Type B pancreatic cell (in vitro differentiated cells): Measurements from ENCODE around the gene COX7B2. TPM values are rescaled to one million over a fixed set of nuclear protein-coding genes. Genes with fewer than 3 reads are reported as not detected.

Source experiments
- DNase-seq: peaks from one replicate; pipeline ENCODE4 v3.0.0; 2021; ENCODE audit warnings: mixed read lengths; ENCODE audit not compliant: unreplicated experiment; ENCODE audit errors: extremely low spot score
- H3K27ac Mint-ChIP-seq: 2 replicates; pipeline ENCODE4 v1.8.0; 2021; ENCODE audit warnings: mild to moderate bottlenecking, mixed read lengths
- H3K27me3 Mint-ChIP-seq: 2 replicates; pipeline ENCODE4 v1.8.0; 2021; ENCODE audit warnings: mixed read lengths
- H3K36me3 Mint-ChIP-seq: 2 replicates; pipeline ENCODE4 v1.8.0; 2021; ENCODE audit warnings: mixed read lengths
- H3K4me1 Mint-ChIP-seq: one replicate; pipeline ENCODE4 v1.8.0; 2021; ENCODE audit warnings: mixed read lengths; ENCODE audit not compliant: unreplicated experiment
- H3K4me3 Mint-ChIP-seq: 2 replicates; pipeline ENCODE4 v1.8.0; 2021; ENCODE audit warnings: mild to moderate bottlenecking, mixed read lengths
- H3K9me3 Mint-ChIP-seq: 2 replicates; pipeline ENCODE4 v1.8.0; 2021; ENCODE audit warnings: mixed read lengths
- total RNA-seq: library from RNA; stranded (reverse); gene quantifications from 2 replicates; pipeline ENCODE4 v1.2.1, GENCODE V29; 2021; ENCODE audit warnings: low replicate concordance
- TF ChIP-seq, protein P1 (sequence below): fragments of 200-600 bp; sonication (generic); conservative IDR thresholded peaks from 2 replicates; pipeline ENCODE4 v1.5.0; 2021; ENCODE audit warnings: antibody characterized with exemption, mild to moderate bottlenecking

COX7B2 gene
- total RNA-seq, 1 donor from 2014 or later, result not detected

DNA sequence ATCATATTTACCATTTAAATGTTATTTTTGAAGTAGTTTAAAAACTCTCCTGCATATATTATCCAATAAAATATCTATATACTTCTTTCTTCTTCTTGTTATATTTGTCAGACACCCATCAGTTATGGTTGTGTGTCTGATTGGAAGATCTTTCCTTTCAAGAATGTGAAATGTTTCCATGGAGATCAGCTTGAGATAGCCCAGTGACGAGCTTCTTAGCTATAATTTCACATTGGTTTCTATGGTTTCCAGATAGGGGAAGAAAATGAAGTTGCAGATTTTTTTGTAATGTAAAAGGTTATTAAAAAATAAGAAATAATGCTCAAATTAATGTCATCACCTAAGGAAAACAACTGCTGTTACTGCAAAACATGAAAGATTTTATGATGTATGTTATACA, 189.0 kb downstream of the COX7B2 start:
- Mint-ChIP-seq H3K36me3 (no peaks in the 10 kb centered on the region), H3K9me3 (peaks cover 4% of the 10 kb centered on the region), H3K4me3 (no peak overlapping the region), H3K27ac (no peak overlapping the region), H3K27me3 (no peaks in the 10 kb centered on the region), H3K4me1 (no peaks in the 10 kb centered on the region)
- no peak for DNase-seq
- TF ChIP-seq, protein P1, sequence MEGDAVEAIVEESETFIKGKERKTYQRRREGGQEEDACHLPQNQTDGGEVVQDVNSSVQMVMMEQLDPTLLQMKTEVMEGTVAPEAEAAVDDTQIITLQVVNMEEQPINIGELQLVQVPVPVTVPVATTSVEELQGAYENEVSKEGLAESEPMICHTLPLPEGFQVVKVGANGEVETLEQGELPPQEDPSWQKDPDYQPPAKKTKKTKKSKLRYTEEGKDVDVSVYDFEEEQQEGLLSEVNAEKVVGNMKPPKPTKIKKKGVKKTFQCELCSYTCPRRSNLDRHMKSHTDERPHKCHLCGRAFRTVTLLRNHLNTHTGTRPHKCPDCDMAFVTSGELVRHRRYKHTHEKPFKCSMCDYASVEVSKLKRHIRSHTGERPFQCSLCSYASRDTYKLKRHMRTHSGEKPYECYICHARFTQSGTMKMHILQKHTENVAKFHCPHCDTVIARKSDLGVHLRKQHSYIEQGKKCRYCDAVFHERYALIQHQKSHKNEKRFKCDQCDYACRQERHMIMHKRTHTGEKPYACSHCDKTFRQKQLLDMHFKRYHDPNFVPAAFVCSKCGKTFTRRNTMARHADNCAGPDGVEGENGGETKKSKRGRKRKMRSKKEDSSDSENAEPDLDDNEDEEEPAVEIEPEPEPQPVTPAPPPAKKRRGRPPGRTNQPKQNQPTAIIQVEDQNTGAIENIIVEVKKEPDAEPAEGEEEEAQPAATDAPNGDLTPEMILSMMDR, result no peak

DNA sequence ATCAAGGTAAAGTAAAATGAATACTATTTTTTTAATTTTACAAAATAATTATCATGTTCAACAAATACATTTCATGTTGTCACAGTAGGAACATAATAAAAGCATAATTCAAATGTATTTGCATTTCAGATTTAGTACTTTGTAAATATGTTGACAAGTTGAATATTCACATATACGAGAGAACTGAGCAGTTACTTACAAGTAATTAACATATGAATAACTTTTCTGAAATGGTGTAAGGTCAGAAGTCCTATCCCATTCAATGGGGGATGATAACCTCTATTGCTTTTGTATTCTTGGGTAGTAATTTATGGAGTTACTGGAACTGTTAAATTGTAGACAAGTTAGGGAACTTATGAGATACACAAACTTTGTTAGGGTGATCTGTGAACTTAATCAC, 191.1 kb downstream of the COX7B2 start:
- Mint-ChIP-seq H3K27ac (no peak overlapping the region), H3K4me1 (no peaks in the 10 kb centered on the region), H3K36me3 (no peaks in the 10 kb centered on the region), H3K4me3 (no peak overlapping the region), H3K27me3 (no peaks in the 10 kb centered on the region), H3K9me3 (no peaks in the 10 kb centered on the region)
- no peak for DNase-seq
- TF ChIP-seq, protein P1, result no peak

DNA sequence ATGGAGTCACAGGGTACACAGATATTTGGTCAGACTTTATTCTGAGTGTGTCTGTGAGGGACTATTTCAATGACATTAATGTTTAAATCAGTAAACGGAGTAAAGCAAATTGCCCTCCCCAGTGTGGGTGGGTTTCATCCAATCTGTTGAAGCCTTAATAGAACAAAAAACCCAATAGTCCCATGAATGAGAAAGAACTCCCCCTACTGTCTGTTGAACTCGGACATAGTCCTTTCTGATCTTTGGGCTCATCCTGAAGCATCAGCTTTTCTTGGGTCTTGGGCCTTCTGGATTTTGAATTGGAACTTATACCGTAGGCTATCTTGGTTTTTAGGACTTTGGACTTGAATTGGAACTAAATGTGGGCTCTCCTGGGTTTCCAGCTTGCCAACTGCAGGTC, 193.6 kb downstream of the COX7B2 start:
- no peak overlapping the region for H3K27ac Mint-ChIP-seq

DNA sequence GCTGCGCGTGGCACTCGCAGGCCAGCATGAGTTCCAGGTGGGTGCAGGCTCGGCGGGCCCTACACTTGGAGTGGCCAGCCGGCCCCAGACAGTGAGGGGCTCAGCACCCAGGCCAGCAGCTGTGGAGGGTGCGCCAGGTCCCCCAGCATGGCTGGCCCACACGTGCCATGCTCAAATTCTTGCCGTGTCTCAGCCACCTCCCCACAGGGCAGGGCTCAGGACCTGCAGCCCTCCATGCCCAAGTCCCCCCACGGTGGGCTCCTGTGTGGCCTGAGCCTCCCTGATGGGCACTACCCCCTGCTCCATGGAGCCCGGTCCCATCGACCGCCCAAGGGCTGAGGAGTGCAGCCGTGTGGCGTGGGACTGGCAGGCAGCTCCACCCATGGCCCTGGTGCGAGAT, 210.2 kb downstream of the COX7B2 start:
- no peaks in the 10 kb centered on the region for H3K36me3 Mint-ChIP-seq
- H3K4me3 Mint-ChIP-seq, result no peak overlapping the region
- H3K4me1 Mint-ChIP-seq, result no peaks in the 10 kb centered on the region
- H3K27ac Mint-ChIP-seq, result no peak overlapping the region
- no peak for DNase-seq
- H3K9me3 Mint-ChIP-seq, result peaks cover 4% of the 10 kb centered on the region
- no peaks in the 10 kb centered on the region for H3K27me3 Mint-ChIP-seq
- TF ChIP-seq, protein P1, result no peak

More for the DNA sequence above, 193.6 kb downstream of the COX7B2 start:
- Mint-ChIP-seq H3K9me3 (no peaks in the 10 kb centered on the region), H3K4me1 (no peaks in the 10 kb centered on the region), H3K4me3 (no peak overlapping the region), H3K27me3 (no peaks in the 10 kb centered on the region), H3K36me3 (no peaks in the 10 kb centered on the region)
- TF ChIP-seq, protein P1, result no peak
- DNase-seq, result no peak

Other genes with a start within 250 kb of the COX7B2 start
- 0.45 and 1.5 TPM in 2 replicates for gene GABRA4, start 84.3 kb upstream of the COX7B2 start, total RNA-seq
- 1.1 and 1.9 TPM in 2 replicates for gene GABRB1, start 122.3 kb upstream of the COX7B2 start, total RNA-seq